Skeletal muscle cell (primary cell): ENCODE measurements around the gene PABPC4L.
"Not testable (repeated sequence)": the region's sequence is repeated elsewhere in the genome, so short reads cannot be mapped to it uniquely, and the experiment has no call there.

Source experiments
- DNase-seq: peaks from one replicate; pipeline ENCODE4 v3.0.0-alpha.2; 2010; ENCODE audit warnings: low read depth
- H3K4me3 ChIP-seq: 2 replicates; pipeline ENCODE4 v1.5.1; 2011; ENCODE audit warnings: low read depth, mild to moderate bottlenecking, control low read depth, low read length, moderate library complexity

Gene PABPC4L

GRCh38 chr4:134201216-134202161, at the start of gene PABPC4L:
TSS of gene PABPC4L (minus strand) at chr4:134201789. CDS start at chr4:134201019, 770 bp downstream.
- peak within 1 kb of the TSS; percentile 65 for H3K4me3 ChIP-seq
- peak; percentile 29 for DNase-seq

DNA sequence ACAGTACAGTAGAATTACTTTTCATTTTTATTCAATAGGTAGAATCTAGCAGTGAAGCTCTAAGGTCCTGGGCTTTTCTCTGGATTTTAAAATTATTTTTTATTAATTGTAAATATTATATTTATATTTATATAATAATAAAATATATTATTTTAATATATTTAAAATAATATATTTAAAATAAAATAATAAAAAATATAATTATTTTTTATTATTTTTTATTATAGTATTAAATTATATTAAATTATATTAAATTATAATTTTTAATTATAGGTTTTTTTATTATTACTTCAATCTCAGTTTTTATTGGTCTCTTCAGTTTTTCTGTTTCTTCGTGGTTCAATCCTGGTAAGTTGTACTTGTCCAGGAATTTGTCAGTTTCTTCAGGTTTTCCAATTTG, 49.7 kb upstream of the PABPC4L start:
- H3K4me3 ChIP-seq, result no peak overlapping the region
- DNase-seq, result no peak

- H3K4me3 ChIP-seq, result no peak overlapping the region
- DNase-seq, result no peak
Measured at GRCh38 chr4:134243742-134244713, 42.4 kb upstream of the PABPC4L start.

- no peak overlapping the region for H3K4me3 ChIP-seq
- no peak for DNase-seq
Measured at GRCh38 chr4:134219043-134219442, 17.5 kb upstream of the PABPC4L start.

DNA sequence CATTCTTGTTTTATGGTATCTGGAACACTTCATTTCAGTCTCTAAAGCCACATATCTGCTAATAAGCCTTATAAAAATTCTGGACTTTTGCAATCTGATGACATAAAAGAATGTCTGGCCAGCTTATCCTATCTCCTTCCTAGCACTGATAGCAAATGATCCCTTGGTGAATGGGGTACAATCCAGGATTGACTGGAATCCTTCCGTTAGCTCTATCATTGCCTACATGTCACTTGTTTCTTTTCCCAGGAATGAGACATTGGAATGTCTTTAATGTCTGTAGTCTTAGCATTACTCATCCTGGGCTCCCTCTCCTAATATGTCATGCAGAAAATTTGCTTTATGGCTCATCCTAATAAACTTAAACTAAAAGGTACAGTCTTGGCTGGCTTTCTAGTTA, 14.8 kb upstream of the PABPC4L start:
- no peak overlapping the region for H3K4me3 ChIP-seq
- DNase-seq, result no peak

GRCh38 chr4:134215620-134216344, 14.2 kb upstream of the PABPC4L start:
- H3K4me3 ChIP-seq, result no peak overlapping the region
- DNase-seq, result no peak

DNA sequence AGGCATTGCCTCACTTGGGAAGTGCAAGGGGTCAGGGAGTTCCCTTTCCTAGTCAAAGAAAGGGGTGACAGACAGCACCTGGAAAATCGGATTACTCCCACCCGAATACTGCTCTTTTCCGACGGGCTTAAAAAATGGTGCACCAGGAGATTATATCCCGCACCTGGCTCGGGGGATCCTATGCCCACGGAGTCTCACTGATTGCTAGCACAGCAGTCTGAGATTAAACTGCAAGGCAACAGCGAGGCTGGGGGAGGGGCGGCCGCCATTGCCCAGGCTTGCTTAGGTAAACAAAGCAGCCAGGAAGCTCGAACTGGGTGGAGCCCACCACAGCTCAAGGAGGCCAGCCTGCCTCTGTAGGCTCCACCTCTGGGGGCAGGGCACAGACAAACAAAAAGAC, 6.4 kb upstream of the PABPC4L start:
- not testable (repeated sequence) for DNase-seq, H3K4me3 ChIP-seq

GRCh38 chr4:134202166-134202956, 772 bp upstream of the PABPC4L start:
- DNase-seq, result no peak
- H3K4me3 ChIP-seq, result peak overlapping the region; percentile 65

DNA sequence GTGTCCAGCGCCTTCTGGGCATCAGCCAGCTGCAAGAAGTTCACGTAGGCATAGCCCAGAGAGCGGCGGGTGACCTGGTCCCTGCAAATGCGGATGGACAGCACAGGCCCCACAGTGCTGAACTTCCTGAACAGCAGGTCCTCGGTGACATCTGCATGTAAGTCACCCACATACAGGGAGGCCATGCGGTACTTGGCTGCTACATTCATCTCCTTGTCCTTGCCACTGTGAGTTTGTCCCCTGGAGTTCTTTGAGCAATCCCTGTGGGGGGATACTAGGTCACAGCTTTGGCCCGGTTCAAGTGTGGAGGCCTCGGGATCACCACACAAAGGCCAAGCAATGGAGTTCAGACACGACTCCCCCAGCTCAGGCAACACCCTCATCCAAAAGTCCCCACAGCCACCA, 776 bp downstream of the PABPC4L start:
- DNase-seq, result no peak
- H3K4me3 ChIP-seq, result peak overlapping the region; percentile 65

- no peak overlapping the region for H3K4me3 ChIP-seq
- no peak for DNase-seq
Measured at GRCh38 chr4:134189949-134190348, 11.6 kb downstream of the PABPC4L start.

- H3K4me3 ChIP-seq, result no peak overlapping the region
- DNase-seq, result no peak
Measured at GRCh38 chr4:134189480-134189879, 12.1 kb downstream of the PABPC4L start.

DNA sequence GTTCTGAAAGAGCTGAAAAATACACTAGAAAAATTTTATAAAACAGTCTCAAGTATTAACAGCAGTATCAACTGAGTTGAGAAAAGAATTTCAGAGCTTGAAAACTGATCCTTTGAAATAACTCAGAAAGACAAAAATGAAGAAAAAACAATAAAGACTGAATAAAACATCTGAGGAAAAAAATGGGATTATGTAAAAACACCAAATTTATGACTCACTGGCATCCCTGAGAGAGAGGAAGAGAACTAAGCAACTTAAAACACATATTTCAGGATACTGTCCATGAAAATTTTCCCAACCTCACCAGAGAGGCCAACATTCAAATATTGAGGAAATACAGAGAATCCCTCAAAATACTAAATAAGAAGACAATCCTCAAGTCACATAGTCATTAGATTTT, 22.9 kb downstream of the PABPC4L start:
- DNase-seq, result no peak
- no peak overlapping the region for H3K4me3 ChIP-seq

GRCh38 chr4:134174271-134174670, 27.3 kb downstream of the PABPC4L start:
- no peak overlapping the region for H3K4me3 ChIP-seq
- DNase-seq, result no peak

DNA sequence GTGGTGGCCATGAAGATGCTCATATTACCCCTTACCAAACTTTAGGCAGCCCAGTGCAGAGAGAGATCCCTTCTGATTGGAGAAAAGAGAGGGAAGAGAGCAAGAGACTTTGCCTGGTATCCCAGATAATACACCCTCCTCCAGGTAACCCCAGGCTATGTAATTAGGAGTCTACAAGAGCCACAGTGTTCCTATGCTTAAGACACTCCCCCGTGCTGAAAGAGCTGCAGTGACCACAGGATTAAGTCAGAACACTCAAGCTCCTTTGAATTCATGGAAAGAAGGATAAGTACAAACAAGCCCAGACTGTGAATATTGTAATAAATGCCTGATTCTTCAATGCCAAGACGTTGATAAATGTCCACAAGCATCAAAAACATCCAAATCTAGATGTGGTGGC, 41.4 kb downstream of the PABPC4L start:
- H3K4me3 ChIP-seq, result no peak overlapping the region
- DNase-seq, result no peak

GRCh38 chr4:134154097-134154496, 47.5 kb downstream of the PABPC4L start:
- DNase-seq, result no peak

GRCh38 chr4:134147941-134148340, 53.6 kb downstream of the PABPC4L start:
- no peak overlapping the region for H3K4me3 ChIP-seq
- DNase-seq, result no peak

More at GRCh38 chr4:134154097-134154496, 47.5 kb downstream of the PABPC4L start:
- H3K4me3 ChIP-seq, result no peak overlapping the region
